IMR-90 (cell line): ENCODE results near the gene WDR17.
A peak's percentile ranks its signal among the peaks of the same experiment; 100 is the strongest.

Source experiments
- FOS ChIP-seq: fragments of 150-350 bp; IDR thresholded peaks from 2 replicates; pipeline ENCODE4 v1.6.1; 2016; ENCODE audit warnings: low read depth, low read length
- MAFK ChIP-seq: IDR thresholded peaks from 2 replicates; pipeline ENCODE4 v1.6.1; 2012; ENCODE audit warnings: low read depth, low read length, improper control_type of control experiment
- RFX5 ChIP-seq: IDR thresholded peaks from 2 replicates; pipeline ENCODE4 v1.8.0; 2012; ENCODE audit warnings: low read depth, mild to moderate bottlenecking, low read length, moderate library complexity
- TF ChIP-seq, protein P1 (sequence below): conservative IDR thresholded peaks from 2 replicates; pipeline ENCODE4 v1.5.1; 2012; ENCODE audit warnings: mild to moderate bottlenecking, low read depth, low read length, improper control_type of control experiment

DNA sequence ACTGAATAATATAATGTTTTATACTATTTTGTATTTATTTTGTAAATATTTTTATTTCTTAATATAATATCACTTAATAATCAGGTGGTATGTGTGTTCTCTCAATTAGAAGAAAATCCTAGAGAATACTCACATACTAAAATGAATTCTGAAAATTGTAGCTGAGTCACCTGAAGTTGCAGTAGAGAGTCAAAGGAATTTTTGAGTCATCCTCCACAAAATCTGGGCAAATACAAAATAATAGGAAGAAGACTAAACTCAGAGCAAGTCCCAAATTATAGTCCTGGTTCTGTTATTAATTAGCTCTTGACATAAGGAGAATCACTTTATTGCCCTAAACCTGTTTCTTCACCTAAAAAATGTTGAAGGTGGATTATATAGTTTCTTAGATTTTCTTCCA is 72.0 kb downstream of the WDR17 start:
- TF ChIP-seq, protein P1, sequence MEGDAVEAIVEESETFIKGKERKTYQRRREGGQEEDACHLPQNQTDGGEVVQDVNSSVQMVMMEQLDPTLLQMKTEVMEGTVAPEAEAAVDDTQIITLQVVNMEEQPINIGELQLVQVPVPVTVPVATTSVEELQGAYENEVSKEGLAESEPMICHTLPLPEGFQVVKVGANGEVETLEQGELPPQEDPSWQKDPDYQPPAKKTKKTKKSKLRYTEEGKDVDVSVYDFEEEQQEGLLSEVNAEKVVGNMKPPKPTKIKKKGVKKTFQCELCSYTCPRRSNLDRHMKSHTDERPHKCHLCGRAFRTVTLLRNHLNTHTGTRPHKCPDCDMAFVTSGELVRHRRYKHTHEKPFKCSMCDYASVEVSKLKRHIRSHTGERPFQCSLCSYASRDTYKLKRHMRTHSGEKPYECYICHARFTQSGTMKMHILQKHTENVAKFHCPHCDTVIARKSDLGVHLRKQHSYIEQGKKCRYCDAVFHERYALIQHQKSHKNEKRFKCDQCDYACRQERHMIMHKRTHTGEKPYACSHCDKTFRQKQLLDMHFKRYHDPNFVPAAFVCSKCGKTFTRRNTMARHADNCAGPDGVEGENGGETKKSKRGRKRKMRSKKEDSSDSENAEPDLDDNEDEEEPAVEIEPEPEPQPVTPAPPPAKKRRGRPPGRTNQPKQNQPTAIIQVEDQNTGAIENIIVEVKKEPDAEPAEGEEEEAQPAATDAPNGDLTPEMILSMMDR: no peak
- TF ChIP-seq RFX5: no peak
- TF ChIP-seq FOS: peak; percentile 21; the same call in 1 of the 2 replicates
- no peak for TF ChIP-seq MAFK
